GF-D8 (cell line): ENCODE results near the gene PIEZO2.
"Not testable (repeated sequence)": the region's sequence is repeated elsewhere in the genome, so short reads cannot be mapped to it uniquely, and the experiment has no call there.

Experiments used
- DNase-seq: peaks from one replicate; lab custom pipeline; 2025; lab: John Stamatoyannopoulos, UW

The PIEZO2 gene

DNA sequence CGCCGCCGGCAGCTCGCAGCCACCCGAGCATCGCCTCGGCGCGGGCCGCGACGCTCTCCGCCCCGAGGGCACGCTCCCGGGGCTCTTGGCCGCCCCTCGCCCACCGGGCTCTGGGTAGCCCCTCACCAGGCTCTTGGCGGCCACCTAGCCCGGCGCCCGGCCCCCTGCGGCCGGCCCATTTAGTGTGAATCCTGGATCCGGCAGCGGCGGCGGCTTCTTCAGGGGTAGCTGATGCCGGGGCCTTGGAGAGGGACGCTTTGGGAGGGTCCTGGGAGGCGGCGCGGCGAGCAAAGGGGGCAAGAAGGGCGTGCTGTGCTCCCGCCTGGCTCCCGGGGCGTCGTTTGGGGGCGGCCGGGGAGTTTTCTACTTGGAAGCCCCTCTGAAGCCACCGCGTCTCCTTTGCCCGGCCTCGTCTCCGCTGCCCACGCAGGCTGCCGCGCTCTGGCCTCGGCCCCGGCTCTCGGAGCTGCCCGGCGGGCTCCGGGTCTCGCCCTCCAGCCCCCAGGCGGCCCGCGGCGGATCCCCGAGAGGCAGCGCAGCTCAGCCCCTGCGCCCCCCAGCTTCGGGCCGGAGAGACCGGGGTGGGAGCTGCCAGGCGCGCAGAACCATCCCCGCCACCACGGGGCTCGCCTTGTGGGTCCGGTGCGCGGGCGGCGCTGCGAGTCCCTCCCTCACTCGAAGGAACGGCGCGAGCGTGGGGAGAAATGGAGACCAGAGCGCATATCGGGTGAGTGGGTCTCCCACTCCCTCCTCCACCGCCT, 509 bp downstream of the PIEZO2 start:
- no peak for DNase-seq

DNA sequence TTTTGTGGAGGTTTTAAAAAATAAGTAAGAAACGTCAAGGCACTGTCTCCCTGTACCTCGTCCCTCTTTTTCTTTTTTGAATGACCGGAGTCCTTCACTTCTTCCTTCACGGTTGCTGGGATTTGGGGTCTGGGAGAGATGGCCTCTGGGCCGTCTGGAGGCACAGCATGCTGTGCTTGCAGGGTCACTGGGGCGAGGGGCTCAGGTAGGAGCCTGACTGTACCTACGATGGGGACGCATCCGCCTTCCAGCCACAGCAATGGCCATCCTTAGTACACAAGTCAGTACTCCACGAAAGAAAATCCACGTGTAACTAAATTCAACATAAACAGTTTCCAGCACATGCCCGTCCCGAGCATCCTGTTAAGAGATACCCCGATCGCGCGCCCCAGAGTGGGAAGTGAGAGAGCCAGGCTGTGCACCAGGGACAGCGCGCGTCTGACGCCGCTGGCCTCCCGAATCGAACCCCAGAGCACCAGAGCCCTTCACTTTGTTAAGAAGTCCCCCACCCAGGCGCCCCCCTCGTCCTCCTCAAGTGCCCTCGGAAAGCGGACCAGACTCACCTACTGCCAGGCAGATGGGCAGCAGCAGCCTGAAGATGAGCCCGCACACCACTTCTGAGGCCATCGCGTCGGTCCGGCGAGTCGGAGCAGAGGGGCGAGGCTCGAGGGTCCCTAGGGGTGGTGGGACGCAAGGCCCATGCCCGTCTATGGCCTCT, 1.2 kb downstream of the PIEZO2 start:
- no peak for DNase-seq

DNA sequence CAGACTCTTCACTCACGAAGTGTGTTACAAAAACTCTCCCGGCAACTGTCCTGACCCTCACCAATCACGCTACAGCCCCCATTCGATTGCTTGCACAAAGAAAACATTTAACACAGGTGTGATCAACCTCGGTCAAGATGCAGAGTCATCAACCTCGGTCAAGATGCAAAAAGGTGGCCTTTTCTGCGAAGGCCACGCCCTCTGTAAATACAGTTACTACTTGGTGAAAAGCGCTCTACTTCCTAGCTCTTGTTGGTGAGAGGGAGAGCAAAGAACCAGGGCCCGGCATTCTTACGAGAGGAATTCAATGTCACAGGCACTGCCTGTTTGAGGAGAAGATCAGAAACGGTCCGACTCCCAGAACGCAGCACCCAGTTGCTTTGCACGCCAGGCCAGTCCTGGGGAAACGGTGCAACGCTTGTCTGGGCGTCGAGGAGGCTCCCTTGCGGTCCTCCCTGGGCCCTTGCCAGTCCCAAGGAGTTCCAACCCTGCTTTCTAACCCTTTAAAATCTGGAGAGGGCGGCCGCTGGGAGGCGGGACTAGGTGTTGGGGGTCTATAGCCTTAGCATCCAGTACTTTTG, 1.9 kb downstream of the PIEZO2 start:
- DNase-seq = no peak

DNA sequence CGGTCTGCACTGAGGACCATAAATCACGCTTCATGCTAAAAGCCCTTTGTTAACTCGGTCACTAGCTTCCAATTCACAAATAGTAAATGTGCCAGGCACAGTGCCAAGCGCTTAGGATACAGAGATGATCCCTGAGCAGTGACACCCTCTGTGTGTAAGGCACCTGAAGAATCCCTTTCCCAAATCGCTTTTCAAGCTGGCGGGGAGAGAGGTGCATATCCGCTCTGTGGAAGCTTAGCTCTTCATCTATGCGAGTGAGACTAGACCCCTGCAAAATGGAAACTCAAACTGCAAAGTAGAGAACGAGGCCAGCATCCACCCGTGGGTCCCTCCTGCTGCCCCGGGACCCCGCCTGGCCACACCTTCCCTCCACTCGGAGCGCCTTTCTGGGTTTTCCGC, 2.4 kb downstream of the PIEZO2 start:
- DNase-seq = no peak

DNA sequence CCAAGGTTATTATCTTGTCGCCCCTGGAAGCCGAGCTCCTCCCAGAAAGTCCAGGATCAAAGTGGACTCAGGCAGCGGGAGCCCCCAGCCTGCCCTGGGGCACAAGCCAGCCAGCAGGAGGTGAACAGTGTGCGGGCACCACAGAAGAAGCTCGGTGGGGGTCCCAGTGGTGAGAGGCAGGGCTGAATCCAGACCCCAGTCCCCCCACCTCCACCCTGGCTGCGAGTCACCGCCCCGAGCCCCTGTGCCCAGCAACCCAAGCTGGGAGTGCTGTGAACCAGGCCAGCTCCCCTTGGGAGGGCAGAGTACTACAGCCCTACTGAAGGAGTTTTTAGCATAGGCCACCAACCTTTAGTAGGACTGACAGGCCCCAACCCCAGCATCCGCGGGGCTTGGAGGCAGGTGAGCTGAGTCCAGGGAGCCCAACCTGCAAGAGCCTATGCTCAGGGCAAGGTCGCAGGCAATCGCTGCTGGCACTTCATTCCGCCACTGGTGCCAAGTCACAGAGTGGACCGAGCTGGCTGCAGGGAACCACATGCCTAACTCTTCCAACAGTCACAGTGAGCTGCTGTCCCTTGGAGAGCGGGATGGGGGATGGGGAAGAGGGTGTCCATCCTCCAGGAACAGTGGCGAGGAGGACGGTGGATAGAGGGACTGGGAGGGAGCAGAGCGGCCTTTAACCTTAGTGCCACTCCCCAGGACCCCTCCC, 3.0 kb downstream of the PIEZO2 start:
- DNase-seq = no peak

DNA sequence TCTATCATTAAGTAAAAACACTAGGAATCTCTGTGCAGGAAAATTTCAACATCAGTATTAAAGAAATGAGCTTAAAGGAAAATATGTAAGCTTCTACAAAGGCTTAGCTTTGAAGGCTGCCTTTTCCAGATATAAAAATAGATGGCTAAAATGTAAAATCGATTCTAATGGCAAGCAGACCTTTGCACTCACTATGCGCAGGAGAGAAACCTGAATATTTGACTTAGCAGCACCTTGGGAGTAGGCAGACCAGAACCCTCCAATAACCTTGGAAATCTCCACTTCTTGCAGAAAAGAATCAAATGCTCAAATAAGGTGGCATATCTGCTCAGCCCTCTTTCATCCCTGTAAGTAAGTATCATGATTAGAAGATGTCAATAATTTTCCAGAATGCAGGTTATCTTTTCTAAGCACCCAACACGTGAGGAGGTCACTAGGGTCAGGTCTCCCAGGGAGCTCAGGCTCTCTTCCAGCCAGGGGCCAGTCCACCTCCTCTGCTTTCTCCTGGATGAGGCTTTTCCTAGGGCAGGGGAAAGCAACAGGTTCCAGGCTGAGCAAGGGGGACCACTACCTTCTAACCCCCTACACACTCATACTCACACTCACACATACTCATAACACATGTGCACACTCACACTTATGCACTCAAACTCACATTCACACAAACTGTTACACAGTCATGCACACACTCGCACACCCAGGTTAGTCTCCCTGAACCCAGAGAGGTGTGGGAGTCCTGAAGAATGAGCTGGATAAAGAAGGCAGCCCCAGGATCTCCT, 3.8 kb downstream of the PIEZO2 start:
- no peak for DNase-seq

DNA sequence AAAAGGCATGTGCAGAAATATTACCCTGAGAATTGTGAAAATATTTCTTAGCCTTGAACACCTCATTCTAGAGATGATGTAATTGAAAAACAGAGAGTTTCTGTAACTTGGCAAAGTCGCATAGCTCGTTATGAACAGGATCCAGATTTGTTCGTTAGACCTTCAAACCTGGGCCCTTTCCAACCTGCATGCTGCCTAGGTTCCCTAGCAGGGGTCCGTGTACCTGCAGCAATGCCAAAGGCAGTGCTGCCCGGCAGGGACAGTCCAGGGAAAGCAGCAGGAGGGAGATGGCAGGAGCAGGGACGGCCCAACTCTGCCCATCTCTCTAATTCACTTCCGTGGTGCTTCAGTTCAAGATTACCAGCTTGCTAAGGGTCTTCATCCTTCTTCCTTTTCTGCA, 12.0 kb downstream of the PIEZO2 start:
- DNase-seq = no peak

DNA sequence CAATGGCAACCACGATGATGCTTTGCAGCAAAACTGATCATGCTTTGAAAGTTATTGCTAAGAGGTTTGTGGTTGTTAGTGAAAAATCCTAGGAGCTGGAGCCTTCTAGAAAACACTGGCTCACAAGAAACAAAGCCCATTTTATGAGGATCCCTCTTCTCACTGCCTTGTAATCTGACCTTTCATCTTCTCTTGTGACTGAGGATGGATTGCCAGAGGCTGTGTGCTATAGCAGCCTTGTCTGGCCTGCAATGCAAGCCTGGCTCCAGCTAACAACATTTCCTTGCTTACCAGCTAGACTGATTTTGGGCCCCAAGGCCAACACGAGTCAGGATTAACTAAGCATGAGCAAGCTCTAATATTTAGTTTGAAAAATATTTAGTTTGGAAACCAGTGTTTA, 13.1 kb downstream of the PIEZO2 start:
- no peak for DNase-seq

DNA sequence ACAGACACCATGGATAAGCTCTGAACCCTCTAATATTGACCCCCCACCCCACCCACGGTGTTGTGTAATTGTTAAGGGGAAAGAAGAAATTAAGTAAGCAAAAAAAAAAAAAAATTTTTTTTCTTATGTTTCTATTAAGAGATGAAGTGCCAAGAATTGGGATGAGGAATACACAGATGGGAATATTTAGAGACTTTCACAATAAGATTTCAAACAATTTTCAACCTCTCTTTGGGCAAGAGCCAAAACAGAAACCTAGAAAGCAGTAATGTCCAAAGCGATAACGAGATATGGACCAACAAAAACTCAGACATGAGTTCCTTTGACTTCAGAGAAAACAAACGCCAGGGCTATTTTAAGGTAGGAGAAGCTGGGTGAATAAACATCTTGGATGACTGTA, 14.4 kb downstream of the PIEZO2 start:
- no peak for DNase-seq

DNA sequence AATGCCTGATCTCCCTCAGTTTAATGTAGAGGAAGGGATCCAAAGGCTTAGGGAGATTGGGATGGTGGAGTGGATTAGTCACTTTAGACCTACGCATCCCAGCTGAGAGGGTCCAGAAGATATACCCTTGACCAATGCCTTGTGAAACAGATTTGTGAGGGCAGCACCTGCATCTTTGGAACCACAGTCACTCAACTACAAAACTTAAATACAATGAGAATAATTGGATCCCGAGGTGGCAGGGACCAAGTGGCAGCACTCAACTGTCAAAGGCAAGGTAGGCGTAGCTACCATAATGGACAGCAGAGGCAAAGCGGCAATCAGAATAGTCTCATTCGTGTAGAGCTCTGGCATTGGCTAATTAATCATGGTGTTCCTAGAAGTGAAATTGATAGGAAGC, 20.3 kb downstream of the PIEZO2 start:
- not testable (repeated sequence) for DNase-seq

DNA sequence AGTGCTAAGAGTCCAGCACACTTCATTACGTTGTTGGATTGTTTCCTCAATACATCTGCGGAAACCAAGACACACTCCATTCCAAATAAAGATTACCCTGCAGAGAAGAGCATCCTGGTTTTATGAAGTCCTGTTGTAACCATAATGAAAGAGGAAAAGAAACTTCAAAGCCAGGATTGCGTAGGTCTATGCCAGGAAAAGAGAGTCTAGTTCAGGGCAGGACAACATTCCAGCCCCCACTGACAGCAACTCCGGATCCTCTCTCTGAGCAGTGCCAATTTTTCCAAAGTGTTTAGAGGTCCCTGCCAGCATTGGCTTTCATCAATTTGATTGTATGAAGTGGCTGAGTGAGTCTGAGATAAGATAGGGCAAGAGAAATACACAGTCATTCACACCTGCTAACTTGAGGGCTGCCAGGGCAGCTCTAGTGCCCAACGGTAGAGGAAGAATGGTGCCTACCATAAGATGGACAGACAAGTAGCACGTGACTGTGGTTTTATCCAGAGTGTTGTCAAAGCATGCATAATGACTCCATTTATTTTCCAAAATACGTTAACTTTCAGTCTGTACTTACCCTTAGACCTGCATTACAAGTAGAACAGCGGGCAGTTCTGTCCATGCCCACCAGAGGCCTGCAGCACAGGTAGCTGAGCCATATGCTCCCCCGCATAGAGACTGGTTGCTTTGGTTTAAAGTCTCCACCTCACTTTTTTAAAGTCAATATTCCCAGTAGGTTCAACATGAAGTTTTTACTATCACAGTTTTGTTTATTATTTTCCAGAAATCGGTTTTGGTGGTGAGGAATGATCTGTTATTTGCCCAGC, 23.7 kb downstream of the PIEZO2 start:
- no peak for DNase-seq

DNA sequence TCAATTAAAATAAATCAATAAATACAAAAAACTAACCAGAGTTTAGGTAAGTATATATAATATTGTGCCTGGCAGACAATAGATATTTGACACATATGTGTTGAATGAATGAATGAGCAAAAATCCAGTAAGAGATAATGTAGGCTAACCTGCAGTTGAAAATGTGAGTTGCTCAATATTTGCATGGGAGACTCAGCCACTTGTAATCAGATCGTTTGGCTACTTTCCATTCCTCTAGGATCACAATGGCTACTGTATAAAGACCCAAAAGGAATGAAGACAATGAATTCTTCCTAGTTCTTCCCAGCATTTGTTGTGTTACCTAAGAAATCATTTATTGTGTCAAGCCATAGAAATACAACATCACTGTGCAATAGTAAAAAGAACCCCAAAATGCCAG, 25.3 kb downstream of the PIEZO2 start:
- no peak for DNase-seq

DNA sequence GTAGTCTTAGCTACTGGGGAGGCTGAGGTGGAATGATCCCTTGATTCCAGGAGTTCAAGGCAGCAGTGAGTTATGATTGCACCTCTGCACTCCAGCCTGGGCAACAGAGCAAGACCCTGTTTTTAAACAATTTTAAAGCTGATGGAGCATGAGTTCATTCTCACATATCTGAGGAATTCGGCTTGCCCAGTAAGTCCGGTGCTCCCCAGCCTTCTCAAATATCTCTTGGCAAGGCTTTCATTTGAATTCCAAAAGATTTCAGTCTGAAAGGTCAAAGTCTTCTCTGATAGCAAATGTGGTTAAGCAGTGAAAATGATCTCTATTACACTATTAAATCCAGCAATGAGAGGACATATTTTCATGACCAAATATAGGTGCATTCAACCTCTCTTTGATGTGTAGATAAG, 27.9 kb downstream of the PIEZO2 start:
- no peak for DNase-seq

DNA sequence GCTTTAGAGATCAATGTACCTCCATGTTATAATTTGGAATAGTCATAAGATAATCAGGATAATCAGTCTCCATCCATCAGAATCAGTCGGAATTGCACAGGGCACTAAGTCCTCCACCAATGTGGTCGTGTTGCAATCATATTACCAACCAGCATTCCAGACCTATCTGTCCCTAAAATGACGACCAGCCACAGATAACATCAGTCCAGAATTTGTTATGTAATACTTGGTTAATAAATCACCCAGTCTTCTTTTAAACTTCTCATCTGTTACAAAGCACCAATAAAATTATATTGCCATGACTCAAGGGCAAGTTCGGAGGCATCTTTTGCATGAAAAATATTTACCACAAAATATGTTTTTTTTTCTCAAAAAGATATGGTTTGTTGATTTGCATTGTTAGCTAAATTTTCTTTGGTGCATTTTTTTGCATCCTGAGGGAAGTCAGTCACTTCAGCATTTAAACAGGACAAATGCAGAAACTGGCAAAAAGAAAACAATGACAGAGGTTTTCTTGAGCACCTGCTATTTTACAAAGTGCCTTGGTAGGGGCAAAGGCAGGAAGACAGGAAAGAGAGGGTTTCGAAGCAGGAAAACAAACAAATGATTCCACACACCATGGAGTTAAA, 29.3 kb downstream of the PIEZO2 start:
- no peak for DNase-seq

DNA sequence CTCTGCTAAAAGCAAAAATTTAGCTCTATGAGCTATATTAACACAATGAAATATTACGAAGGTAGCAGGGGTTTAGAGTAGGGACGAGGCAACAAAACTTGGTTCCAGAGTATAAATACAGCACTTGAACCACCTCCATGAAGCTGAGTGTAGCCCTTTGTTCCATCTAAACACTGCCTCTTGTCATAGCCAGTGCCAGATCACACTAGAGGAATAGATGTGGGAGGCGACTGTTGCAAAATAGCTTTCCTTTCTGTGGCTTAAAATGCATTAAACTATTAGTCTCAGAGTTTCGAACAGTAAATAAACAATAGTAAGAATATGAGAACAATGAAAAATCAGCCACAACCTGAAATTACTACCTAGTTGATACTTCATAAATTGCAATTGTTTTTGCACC, 29.8 kb downstream of the PIEZO2 start:
- DNase-seq = no peak

DNA sequence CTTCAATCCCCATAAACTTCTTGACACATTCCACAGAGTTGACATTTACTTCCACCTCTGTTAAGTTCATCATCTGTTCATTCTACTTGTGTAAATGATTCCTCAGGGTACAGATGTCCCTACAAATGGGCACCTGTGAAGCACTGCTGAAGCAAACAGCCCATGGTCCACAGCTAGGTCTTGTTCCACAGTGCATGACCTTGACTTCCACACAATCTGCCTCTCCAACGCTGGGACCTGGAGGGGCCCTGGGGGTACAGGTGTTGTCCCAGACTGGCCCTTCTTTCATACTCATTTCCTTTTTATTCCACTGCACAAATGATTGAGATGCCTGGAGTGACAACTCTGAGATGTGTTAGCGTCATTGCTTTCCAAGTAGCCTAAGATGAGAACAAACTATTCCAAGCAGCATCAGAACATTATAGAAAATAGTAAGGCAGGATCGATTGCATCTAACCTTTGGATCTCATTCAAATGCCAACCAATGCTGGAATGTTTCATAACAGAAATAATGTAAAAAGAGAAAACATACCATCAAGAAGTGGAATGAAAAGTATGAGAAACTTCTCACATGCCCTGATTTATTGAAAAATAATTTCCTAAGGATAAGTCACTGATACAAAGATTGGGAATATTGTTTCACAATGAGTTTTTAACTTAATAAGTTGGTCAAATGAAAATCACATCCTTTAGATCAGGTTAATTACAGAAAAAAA, 31.2 kb downstream of the PIEZO2 start:
- DNase-seq = no peak

DNA sequence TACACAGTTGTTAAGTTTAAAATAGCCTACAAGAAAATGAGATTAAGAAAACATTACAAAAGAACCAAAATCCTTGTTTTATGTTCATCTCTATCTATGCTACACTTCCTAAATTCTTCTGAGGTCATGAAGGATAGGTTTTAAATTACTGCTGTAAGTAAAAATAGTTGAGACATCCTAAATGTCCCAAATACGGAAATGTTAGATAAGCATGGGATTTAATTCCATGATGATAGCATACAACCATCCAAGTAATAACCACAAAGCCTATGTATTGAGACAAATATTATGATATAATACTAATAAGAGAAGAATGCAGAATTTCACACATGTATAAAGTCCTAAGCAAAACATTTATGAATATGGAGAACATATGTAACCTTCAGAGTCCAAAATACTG, 34.1 kb downstream of the PIEZO2 start:
- no peak for DNase-seq

DNA sequence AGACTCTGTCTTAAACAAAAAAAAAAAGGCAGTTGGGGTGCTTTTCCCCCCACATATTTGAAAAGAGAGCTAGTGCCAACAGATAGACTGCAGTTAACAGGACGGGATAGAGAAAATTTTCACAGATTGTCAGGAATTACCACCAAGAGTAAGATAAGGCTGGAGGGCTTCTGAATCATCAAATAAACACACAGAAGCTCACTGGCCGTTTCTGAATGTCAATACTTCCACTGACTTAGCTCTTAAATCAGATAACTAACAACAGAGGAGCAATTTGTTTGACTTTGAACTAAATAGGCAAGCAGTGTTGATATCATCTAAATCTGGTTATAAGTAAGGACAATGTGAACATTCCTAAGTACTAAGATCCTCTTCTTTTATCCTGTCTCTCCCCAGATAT, 34.7 kb downstream of the PIEZO2 start:
- no peak for DNase-seq

DNA sequence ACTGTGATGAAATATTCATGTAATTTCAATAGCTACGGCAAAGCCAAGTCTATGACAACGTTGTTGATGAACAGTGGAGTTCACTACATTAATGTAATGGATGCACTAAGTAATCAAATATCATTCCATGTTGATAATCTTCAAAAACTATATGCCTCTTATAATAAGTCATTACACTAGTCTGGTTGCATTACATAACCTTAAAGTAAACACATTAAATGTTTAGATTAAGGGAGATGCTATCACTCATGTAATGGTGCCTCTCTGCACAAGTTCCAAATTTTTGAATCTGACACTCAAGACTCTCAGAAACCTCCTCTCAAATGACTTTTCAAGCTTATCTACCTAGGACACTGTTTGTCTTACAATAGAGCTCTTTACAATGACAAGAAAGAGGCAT, 35.4 kb downstream of the PIEZO2 start:
- no peak for DNase-seq

DNA sequence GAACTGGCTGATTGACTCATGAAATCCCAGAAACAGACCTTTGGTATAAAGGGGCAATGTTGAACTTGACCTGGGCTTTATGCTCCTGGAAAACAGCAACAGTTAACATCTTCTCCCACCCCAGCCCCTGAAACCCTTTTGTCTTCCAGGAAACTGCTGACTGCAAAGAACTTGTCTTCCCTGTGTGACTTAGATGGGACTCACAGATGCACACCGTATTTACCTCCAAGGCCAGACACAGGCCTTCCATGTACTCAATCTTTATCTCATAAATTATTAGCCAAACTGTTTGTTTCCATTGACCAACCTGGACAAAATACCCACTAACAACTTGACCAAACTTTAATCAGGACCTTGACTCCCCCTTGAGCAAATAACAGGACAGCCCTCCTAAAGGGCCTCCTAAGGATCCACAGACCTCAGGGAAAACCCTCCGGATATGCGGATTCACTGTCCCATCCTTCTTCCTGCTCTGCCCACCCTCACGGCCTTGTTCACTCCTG, 36.3 kb downstream of the PIEZO2 start:
- no peak for DNase-seq
